HG03469 (cell line): Measurements from ENCODE around the gene LHX3.
"Not testable (repeated sequence)": the region's sequence is repeated elsewhere in the genome, so short reads cannot be mapped to it uniquely, and the experiment has no call there.

Experiments
- ATAC-seq: cut with Tn5 transposase; IDR thresholded peaks from one replicate; pipeline ENCODE4 v1.9.1; 2021; ENCODE audit warnings: mild to moderate bottlenecking, moderate library complexity, moderate number of reproducible peaks; ENCODE audit not compliant: unreplicated experiment

LHX3 gene

GRCh38 chr9:136157477-136158265 is 47.3 kb downstream of the LHX3 start:
- ATAC-seq = no peak

- no peak for ATAC-seq
Measured at GRCh38 chr9:136156209-136157120, 48.5 kb downstream of the LHX3 start.

GRCh38 chr9:136155576-136155975 is 49.4 kb downstream of the LHX3 start:
- no peak for ATAC-seq

GRCh38 chr9:136154943-136155342 is 50.0 kb downstream of the LHX3 start:
- no peak for ATAC-seq

- no peak for ATAC-seq
Measured at GRCh38 chr9:136153381-136154065, 51.4 kb downstream of the LHX3 start.

GRCh38 chr9:136152931-136153330 is 52.0 kb downstream of the LHX3 start:
- no peak for ATAC-seq

GRCh38 chr9:136152543-136152866 is 52.4 kb downstream of the LHX3 start:
- ATAC-seq = no peak

- ATAC-seq = no peak
Measured at GRCh38 chr9:136151848-136152542, 52.9 kb downstream of the LHX3 start.

GRCh38 chr9:136151214-136151804 is 53.6 kb downstream of the LHX3 start:
- ATAC-seq = no peak

GRCh38 chr9:136150664-136151213 is 54.2 kb downstream of the LHX3 start:
- ATAC-seq = not testable (repeated sequence)

- no peak for ATAC-seq
Measured at GRCh38 chr9:136149853-136150252, 55.1 kb downstream of the LHX3 start.

GRCh38 chr9:136149337-136149736 is 55.6 kb downstream of the LHX3 start:
- no peak for ATAC-seq

- no peak for ATAC-seq
Measured at GRCh38 chr9:136148766-136149165, 56.2 kb downstream of the LHX3 start.

- ATAC-seq = no peak
Measured at GRCh38 chr9:136147890-136148714, 56.8 kb downstream of the LHX3 start.

- ATAC-seq = no peak
Measured at GRCh38 chr9:136147038-136147889, 57.7 kb downstream of the LHX3 start.
